CD14-positive monocyte (primary cell): ENCODE results near the gene DLGAP1. TPM values are rescaled to one million over a fixed set of nuclear protein-coding genes. Genes with fewer than 3 reads are reported as not detected.

Experiments used
- DNase-seq, 3 donors: peaks; one replicate each; pipeline ENCODE4 v3.0.0-alpha.2; 2011 to 2022
- H2AFZ ChIP-seq: 2 replicates; pipeline ENCODE4 v1.6.0; 2012; ENCODE audit warnings: mild to moderate bottlenecking, low read depth, low read length, inconsistent platforms; ENCODE audit not compliant: insufficient read depth, poor library complexity, severe bottlenecking
- H3K27ac ChIP-seq, 2 donors: 1 replicate in 1 of 2; 2 replicates in 1 of 2; pipeline ENCODE4 v1.5.1; 2012 to 2013; ENCODE audit warnings: low read length in 2 of 2, control low read depth in 1 of 2, inconsistent platforms in 1 of 2, low read depth in 1 of 2, mild to moderate bottlenecking in 1 of 2
- H3K27me3 ChIP-seq, 2 donors: one replicate each; pipeline versions ENCODE4 v1.6.0 to v1.6.1; 2011 to 2013; ENCODE audit warnings: low read length in 2 of 2; ENCODE audit not compliant: control insufficient read depth in 2 of 2, insufficient read depth in 2 of 2
- H3K36me3 ChIP-seq, 2 donors: replicated peaks in 1 of 2; 1 replicate in 1 of 2; 2 replicates in 1 of 2; pipeline versions ENCODE4 v1.5.1 to v1.6.1; 2012 to 2013; ENCODE audit warnings: low read length in 2 of 2, control low read depth in 1 of 2, inconsistent platforms in 1 of 2, mild to moderate bottlenecking in 1 of 2; ENCODE audit not compliant: insufficient read depth in 2 of 2, control insufficient read depth in 1 of 2
- H3K4me1 ChIP-seq, 2 donors: 1 replicate in 1 of 2; 2 replicates in 1 of 2; pipeline versions ENCODE4 v1.5.1 to v1.6.1; 2012 to 2013; ENCODE audit warnings: low read length in 2 of 2, control low read depth in 1 of 2, inconsistent platforms in 1 of 2, mild to moderate bottlenecking in 1 of 2, moderate library complexity in 1 of 2; ENCODE audit not compliant: insufficient read depth in 2 of 2, control insufficient read depth in 1 of 2
- H3K4me2 ChIP-seq: replicated peaks from 2 replicates; pipeline ENCODE3; 2012; ENCODE audit warnings: low read length, moderate library complexity, mild to moderate bottlenecking; ENCODE audit not compliant: poor library complexity, severe bottlenecking; ENCODE audit errors: extremely low read depth
- H3K4me3 ChIP-seq, 3 experiments: fragments of 200-600 bp in 1 of 3; sonication (generic) in 1 of 3; replicated peaks in 1 of 3; 1 replicate in 2 of 3; 2 replicates in 1 of 3; pipeline ENCODE4 v1.5.1; 2011 to 2013; ENCODE audit warnings: low read length in 3 of 3, mild to moderate bottlenecking in 3 of 3, control low read depth in 2 of 3, low read depth in 2 of 3, inconsistent platforms in 1 of 3, moderate library complexity in 1 of 3
- H3K79me2 ChIP-seq: 2 replicates; pipeline ENCODE4 v1.6.0; 2012; ENCODE audit warnings: mild to moderate bottlenecking, control low read depth, inconsistent platforms, low read length, moderate library complexity; ENCODE audit not compliant: insufficient read depth
- H3K9ac ChIP-seq: 2 replicates; pipeline ENCODE4 v1.6.0; 2017; ENCODE audit warnings: low read length, mild to moderate bottlenecking; ENCODE audit not compliant: insufficient read depth, poor library complexity, severe bottlenecking
- H3K9me3 ChIP-seq, 2 donors: replicated peaks in 1 of 2; 1 replicate in 1 of 2; 2 replicates in 1 of 2; pipeline versions ENCODE4 v1.5.1 to v1.6.1; 2012 to 2013; ENCODE audit warnings: low read length in 2 of 2, control low read depth in 1 of 2; ENCODE audit not compliant: control insufficient read depth in 1 of 2, insufficient read depth in 1 of 2
- H4K20me1 ChIP-seq: 2 replicates; pipeline ENCODE4 v1.6.0; 2012; ENCODE audit warnings: mild to moderate bottlenecking, low read length, control low read depth, moderate library complexity; ENCODE audit not compliant: insufficient read depth
- H3K27ac Mint-ChIP-seq, 7 donors: one replicate each; pipeline ENCODE4 v1.8.0; 2020; ENCODE audit warnings: mild to moderate bottlenecking in 7 of 7, mixed read lengths in 7 of 7, moderate library complexity in 6 of 7, inconsistent platforms in 2 of 7
- H3K27me3 Mint-ChIP-seq, 3 donors: one replicate each; pipeline ENCODE4 v1.8.0; 2021 to 2022; ENCODE audit warnings: low read depth in 3 of 3, mild to moderate bottlenecking in 3 of 3, mixed read lengths in 3 of 3, moderate library complexity in 3 of 3, inconsistent platforms in 1 of 3
- H3K36me3 Mint-ChIP-seq, 2 donors: one replicate each; pipeline ENCODE4 v1.8.0; 2020; ENCODE audit warnings: mixed read lengths in 2 of 2, inconsistent platforms in 1 of 2, mild to moderate bottlenecking in 1 of 2
- H3K4me1 Mint-ChIP-seq: one replicate; pipeline ENCODE4 v1.8.0; 2020; ENCODE audit warnings: mild to moderate bottlenecking, mixed read lengths
- H3K4me3 Mint-ChIP-seq, 2 donors: one replicate each; pipeline ENCODE4 v1.8.0; 2020; ENCODE audit warnings: mild to moderate bottlenecking in 2 of 2, mixed read lengths in 2 of 2, moderate library complexity in 1 of 2
- H3K9me3 Mint-ChIP-seq, 7 donors: one replicate each; pipeline ENCODE4 v1.8.0; 2020 to 2022; ENCODE audit warnings: mixed read lengths in 7 of 7, mild to moderate bottlenecking in 6 of 7, moderate library complexity in 6 of 7, inconsistent platforms in 2 of 7
- WGBS: methylation state at CpG from one replicate; pipeline ENCODE4 v1.1.5; 2013; ENCODE audit warnings: missing lambda C conversion rate; ENCODE audit not compliant: insufficient coverage; 5-methylcytosine and 5-hydroxymethylcytosine counted together
- intact Hi-C, 2 donors: fragments of 100-400 bp; cut with micrococcal nuclease; formaldehyde crosslinking; loops; one replicate each; pipeline versions ENCODE4 v1.15.0 to v1.15.1; 2023
- polyA plus RNA-seq, 3 donors: library from polyadenylated mRNA; depleted of rRNA in 1 of 3; unstranded in 2 of 3; stranded (reverse) in 1 of 3; fragments of 300-500 nt in 2 of 3; fragments of >200 nt in 1 of 3; fragmentation: Illumina TruSeq in 2 of 3; gene quantifications; 1 replicate in 2 of 3; 2 replicates in 1 of 3; pipeline ENCODE4 v1.2.3, GENCODE V29; 2012 to 2021
- TF ChIP-seq, protein P1 (sequence below): fragments of 200-600 bp; IDR thresholded peaks from one replicate; pipeline ENCODE4 v1.8.0; 2022; ENCODE audit warnings: antibody characterized with exemption, mild to moderate bottlenecking

DLGAP1 gene
- polyA plus RNA-seq, 3 donors = 0.09 to 0.42 TPM; not detected in 1

- 57% methylated on average over 6 of the region's 9 CpGs for WGBS
- Histone ChIP-seq H3K9me3 (no peaks in the 10 kb centered on the region), H3K9ac (peak overlapping the region; percentile 40), H2AFZ (peak overlapping the region; percentile 87), H3K79me2 (no peaks in the 10 kb centered on the region), H4K20me1 (no peaks in the 10 kb centered on the region), H3K4me1 (peaks cover 6 to 12% of the 10 kb centered on the region in 2 donors), H3K36me3 (no peaks in the 10 kb centered on the region), H3K27ac (peak overlapping the region in 1 of 2 donors; percentile 81), H3K27me3 (peaks cover 12 to 13% of the 10 kb centered on the region in 2 donors), H3K4me3 (peak overlapping the region; percentile 26 to 71 (median 66)), H3K4me2 (peak overlapping the region; percentile 74)
- intact Hi-C loops = no loop called here
- H3K27me3 Mint-ChIP-seq = peaks cover 8 to 17% (median 9%) of the 10 kb centered on the region in 3 donors
- H3K27ac Mint-ChIP-seq = peak overlapping the region; percentile 63 to 89 (median 72)
- TF ChIP-seq, protein P1, sequence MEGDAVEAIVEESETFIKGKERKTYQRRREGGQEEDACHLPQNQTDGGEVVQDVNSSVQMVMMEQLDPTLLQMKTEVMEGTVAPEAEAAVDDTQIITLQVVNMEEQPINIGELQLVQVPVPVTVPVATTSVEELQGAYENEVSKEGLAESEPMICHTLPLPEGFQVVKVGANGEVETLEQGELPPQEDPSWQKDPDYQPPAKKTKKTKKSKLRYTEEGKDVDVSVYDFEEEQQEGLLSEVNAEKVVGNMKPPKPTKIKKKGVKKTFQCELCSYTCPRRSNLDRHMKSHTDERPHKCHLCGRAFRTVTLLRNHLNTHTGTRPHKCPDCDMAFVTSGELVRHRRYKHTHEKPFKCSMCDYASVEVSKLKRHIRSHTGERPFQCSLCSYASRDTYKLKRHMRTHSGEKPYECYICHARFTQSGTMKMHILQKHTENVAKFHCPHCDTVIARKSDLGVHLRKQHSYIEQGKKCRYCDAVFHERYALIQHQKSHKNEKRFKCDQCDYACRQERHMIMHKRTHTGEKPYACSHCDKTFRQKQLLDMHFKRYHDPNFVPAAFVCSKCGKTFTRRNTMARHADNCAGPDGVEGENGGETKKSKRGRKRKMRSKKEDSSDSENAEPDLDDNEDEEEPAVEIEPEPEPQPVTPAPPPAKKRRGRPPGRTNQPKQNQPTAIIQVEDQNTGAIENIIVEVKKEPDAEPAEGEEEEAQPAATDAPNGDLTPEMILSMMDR = no peak
- peak overlapping the region; percentile 67 to 90 for H3K4me3 Mint-ChIP-seq
- H3K4me1 Mint-ChIP-seq = peaks cover 23% of the 10 kb centered on the region
- H3K9me3 Mint-ChIP-seq = peaks cover 0 to 4% (median 0%) of the 10 kb centered on the region in 7 donors
- H3K36me3 Mint-ChIP-seq = peaks cover 3 to 12% of the 10 kb centered on the region in 2 donors
- DNase-seq = peak; percentile 18 to 43 (median 23)
Measured at GRCh38 chr18:3493501-3494244, 961.4 kb downstream of the DLGAP1 start.

- H3K4me1 ChIP-seq = peaks cover 6 to 11% of the 10 kb centered on the region in 2 donors
- intact Hi-C loops = no loop called here
Measured at GRCh38 chr18:3492721-3493120, 962.4 kb downstream of the DLGAP1 start.

More at GRCh38 chr18:3492721-3493120, 962.4 kb downstream of the DLGAP1 start:
- Mint-ChIP-seq H3K27me3 (peaks cover 0 to 8% (median 2%) of the 10 kb centered on the region in 3 donors), H3K4me1 (peaks cover 20% of the 10 kb centered on the region), H3K4me3 (no peak overlapping the region), H3K27ac (peak overlapping the region in 1 of 7 donors; percentile 63), H3K9me3 (no peaks in the 10 kb centered on the region), H3K36me3 (peaks cover 0 to 5% of the 10 kb centered on the region in 2 donors)
- no peak overlapping the region for H3K9ac ChIP-seq
- no peak for DNase-seq
- no peaks in the 10 kb centered on the region for H3K36me3 ChIP-seq
- TF ChIP-seq, protein P1 = no peak
- H2AFZ ChIP-seq = peak overlapping the region; percentile 3
- H3K27ac ChIP-seq = no peak overlapping the region
- no peaks in the 10 kb centered on the region for H3K9me3 ChIP-seq
- H3K4me3 ChIP-seq = no peak overlapping the region
- no peaks in the 10 kb centered on the region for H3K79me2 ChIP-seq
- no CpG with 5 or more reads among the region's 2 CpGs for WGBS
- peaks cover 3% of the 10 kb centered on the region in 2 donors for H3K27me3 ChIP-seq
- H3K4me2 ChIP-seq = no peak overlapping the region
- no peaks in the 10 kb centered on the region for H4K20me1 ChIP-seq
